ENCODE data around the gene AMH. TPM values are rescaled to one million over a fixed set of nuclear protein-coding genes. Genes with fewer than 3 reads are reported as not detected.

AMH gene
- polyA plus RNA-seq, 1 experiment = 0.66 TPM

GRCh38 chr19:2207008-2207407 lies 42.1 kb upstream of the AMH start:
- ChIA-PET CTCF (interaction anchor here (1.1 kb wide), 1 partner anchor 21 kb away, joined by 4 read pairs; no protein-coding TSS in a partner anchor), POLR2A (no interaction called here)
- DNase-seq (ENCODE audit: low read depth) = no peak
- H3K36me3 ChIP-seq (ENCODE audit: control insufficient read depth, insufficient read depth, low read length) = peaks cover 48% of the 10 kb centered on the region
- no peak for TF ChIP-seq CTCF (IDR thresholded peaks at IDR 0.05; ENCODE audit: insufficient read depth, low read depth, low read length)
- H3K27me3 ChIP-seq (ENCODE audit: control insufficient read depth, insufficient read depth, low read length) = no peaks in the 10 kb centered on the region
- H3K4me3 ChIP-seq (ENCODE audit: low read depth, low read length) = no peak overlapping the region

- Histone ChIP-seq H3K4me3 (ENCODE audit: low read depth, low read length) (no peak overlapping the region), H3K27me3 (ENCODE audit: control insufficient read depth, insufficient read depth, low read length) (no peaks in the 10 kb centered on the region), H3K36me3 (ENCODE audit: control insufficient read depth, insufficient read depth, low read length) (peaks cover 50% of the 10 kb centered on the region)
- peak; percentile 47 for TF ChIP-seq CTCF (IDR thresholded peaks at IDR 0.05; ENCODE audit: insufficient read depth, low read depth, low read length)
- ChIA-PET CTCF (interaction anchor here (0.8 to 1.3 kb wide), 5 partner anchors 9 to 41 kb away, joined by 3 to 5 read pairs (median 3); no protein-coding TSS in a partner anchor), POLR2A (no interaction called here)
- DNase-seq (ENCODE audit: low read depth) = peak; percentile 33
Observed at GRCh38 chr19:2207991-2208860, 40.9 kb upstream of the AMH start.

- CTCF ChIA-PET = interaction anchor here (0.8 to 1.3 kb wide), 5 partner anchors 8 to 41 kb away, joined by 3 to 5 read pairs (median 3); no protein-coding TSS in a partner anchor
- DNase-seq (ENCODE audit: low read depth) = no peak
- Histone ChIP-seq H3K27me3 (ENCODE audit: control insufficient read depth, insufficient read depth, low read length) (no peaks in the 10 kb centered on the region), H3K4me3 (ENCODE audit: low read depth, low read length) (no peak overlapping the region), H3K36me3 (ENCODE audit: control insufficient read depth, insufficient read depth, low read length) (peaks cover 51% of the 10 kb centered on the region)
- POLR2A ChIA-PET = no interaction called here
- TF ChIP-seq CTCF (IDR thresholded peaks at IDR 0.05; ENCODE audit: insufficient read depth, low read depth, low read length) = no peak
Observed at GRCh38 chr19:2208975-2209374, 40.1 kb upstream of the AMH start.

GRCh38 chr19:2209408-2209807 lies 39.7 kb upstream of the AMH start:
- POLR2A ChIA-PET = no interaction called here
- CTCF ChIA-PET = interaction anchor here (1.0 to 1.3 kb wide), 2 partner anchors 32 to 42 kb away, joined by 3 read pairs; no protein-coding TSS in a partner anchor
- no peak for TF ChIP-seq CTCF (IDR thresholded peaks at IDR 0.05; ENCODE audit: insufficient read depth, low read depth, low read length)
- H3K36me3 ChIP-seq (ENCODE audit: control insufficient read depth, insufficient read depth, low read length) = peaks cover 53% of the 10 kb centered on the region
- no peaks in the 10 kb centered on the region for H3K27me3 ChIP-seq (ENCODE audit: control insufficient read depth, insufficient read depth, low read length)
- H3K4me3 ChIP-seq (ENCODE audit: low read depth, low read length) = no peak overlapping the region
- no peak for DNase-seq (ENCODE audit: low read depth)

GRCh38 chr19:2210206-2210605 lies 38.9 kb upstream of the AMH start:
- peaks cover 57% of the 10 kb centered on the region for H3K36me3 ChIP-seq (ENCODE audit: control insufficient read depth, insufficient read depth, low read length)
- no peaks in the 10 kb centered on the region for H3K27me3 ChIP-seq (ENCODE audit: control insufficient read depth, insufficient read depth, low read length)
- no peak for DNase-seq (ENCODE audit: low read depth)
- TF ChIP-seq CTCF (IDR thresholded peaks at IDR 0.05; ENCODE audit: insufficient read depth, low read depth, low read length) = no peak
- POLR2A ChIA-PET = no interaction called here
- no peak overlapping the region for H3K4me3 ChIP-seq (ENCODE audit: low read depth, low read length)
- CTCF ChIA-PET = no interaction called here

Measured in BJ (cell line).